Esophagus squamous epithelium (tissue), 5 donors: Measurements from ENCODE around the gene NFKB1. TPM values are rescaled to one million over a fixed set of nuclear protein-coding genes. Genes with fewer than 3 reads are reported as not detected.

Source experiments
- DNase-seq: peaks from one replicate; lab custom pipeline; 2025; lab: John Stamatoyannopoulos, UW
- H3K27ac ChIP-seq, 4 donors: fragments of 200-600 bp; sonication (generic); one replicate each; pipeline ENCODE4 v1.5.1; 2016 to 2019; ENCODE audit warnings: mild to moderate bottlenecking in 1 of 4
- H3K27me3 ChIP-seq, 4 donors: fragments of 200-600 bp; sonication (generic); 1 replicate in 3 of 4; 2 replicates in 1 of 4; pipeline versions ENCODE4 v1.5.1 to v1.6.0; 2017 to 2021; ENCODE audit warnings: antibody characterized with exemption in 1 of 4
- H3K36me3 ChIP-seq, 3 donors: fragments of 200-600 bp; sonication (generic); one replicate each; pipeline ENCODE4 v1.5.1; 2016 to 2019
- H3K4me1 ChIP-seq, 3 donors: fragments of 200-600 bp; sonication (generic); one replicate each; pipeline ENCODE4 v1.5.1; 2017 to 2019
- H3K4me3 ChIP-seq, 4 donors: fragments of 200-600 bp; sonication (generic); 1 replicate in 3 of 4; 2 replicates in 1 of 4; pipeline ENCODE4 v1.5.1; 2016 to 2019; ENCODE audit warnings: mild to moderate bottlenecking in 2 of 4, moderate library complexity in 1 of 4
- H3K9me3 ChIP-seq, 3 donors: fragments of 200-600 bp; sonication (generic); one replicate each; pipeline ENCODE4 v1.5.1; 2016 to 2019
- POLR2A ChIP-seq, 4 donors: fragments of 450-650 bp; IDR thresholded peaks; one replicate each; pipeline ENCODE4 v1.6.1; 2017; ENCODE audit warnings: antibody characterized with exemption in 4 of 4, mild to moderate bottlenecking in 4 of 4, moderate library complexity in 3 of 4
- WGBS, 2 donors: methylation state at CpG; one replicate each; pipeline ENCODE4 v1.1.5; 2018; 5-methylcytosine and 5-hydroxymethylcytosine counted together
- intact Hi-C: fragments of 100-400 bp; cut with DNase I; formaldehyde crosslinking; loops from one replicate; pipeline ENCODE4 v1.15.0; 2022
- total RNA-seq, 4 donors: library from RNA; depleted of rRNA; stranded (reverse); fragments of >200 nt; gene quantifications; one replicate each; pipeline ENCODE4 v1.1.0, GENCODE V29; 2016
- TF ChIP-seq, protein P1 (sequence below), 6 experiments: fragments of 450-650 bp in 4 of 6; fragments of 200-600 bp in 2 of 6; sonication (generic) in 2 of 6; IDR thresholded peaks; one replicate each; pipeline ENCODE4 v1.5.1; 2016 to 2019; ENCODE audit warnings: antibody characterized with exemption in 6 of 6, mild to moderate bottlenecking in 4 of 6, moderate library complexity in 4 of 6
- donor health status: DM: yes; HTN: yes; CAD: no.

The NFKB1 gene
- total RNA-seq, 4 donors from 2014 or later, result 33.5 to 47.5 (median 41.4) TPM

DNA sequence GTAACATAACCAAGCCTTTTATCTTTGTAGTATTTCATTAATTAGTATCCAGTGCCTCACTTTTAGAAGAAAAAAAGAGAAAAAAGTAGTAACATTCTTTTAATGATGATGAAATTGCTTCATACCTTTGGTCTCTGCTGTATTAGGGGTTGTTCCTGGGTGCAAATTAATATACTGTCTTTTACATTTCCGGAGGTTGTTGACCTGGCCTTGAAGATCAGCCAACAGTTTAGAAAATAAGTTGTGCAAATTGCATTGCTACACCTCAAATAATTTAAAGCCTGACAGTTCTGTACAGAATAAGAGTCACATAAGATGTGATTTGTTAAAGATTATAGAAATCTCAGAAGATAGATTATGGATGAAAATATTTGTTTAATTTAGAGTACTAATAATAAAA is 3.8 kb downstream of the NFKB1 start:
- H3K36me3 ChIP-seq, result no peaks in the 10 kb centered on the region
- intact Hi-C loops, result loop anchor here (5.0 kb wide), 1 partner anchor 322 kb away; the partner anchor contains the start of gene UBE2D3

DNA sequence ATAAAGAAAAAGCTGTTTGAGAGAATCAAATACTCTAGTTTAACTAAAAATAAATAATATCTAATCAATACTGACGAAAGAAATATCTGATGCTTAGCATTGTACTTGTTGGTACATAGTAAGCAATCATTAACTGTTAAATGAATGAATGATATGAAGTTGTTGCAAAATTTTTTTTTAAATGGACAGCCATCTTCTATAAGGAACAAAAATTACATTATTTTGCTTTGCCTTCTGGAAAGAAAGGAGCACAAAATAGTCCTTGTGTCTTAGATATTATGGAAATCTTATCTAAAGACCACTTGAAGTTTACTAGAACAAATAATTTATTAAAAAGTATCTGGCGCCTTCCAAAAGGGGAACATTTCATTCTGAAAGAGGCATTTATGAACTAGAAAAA is 4.5 kb downstream of the NFKB1 start:
- TF ChIP-seq, protein P1, sequence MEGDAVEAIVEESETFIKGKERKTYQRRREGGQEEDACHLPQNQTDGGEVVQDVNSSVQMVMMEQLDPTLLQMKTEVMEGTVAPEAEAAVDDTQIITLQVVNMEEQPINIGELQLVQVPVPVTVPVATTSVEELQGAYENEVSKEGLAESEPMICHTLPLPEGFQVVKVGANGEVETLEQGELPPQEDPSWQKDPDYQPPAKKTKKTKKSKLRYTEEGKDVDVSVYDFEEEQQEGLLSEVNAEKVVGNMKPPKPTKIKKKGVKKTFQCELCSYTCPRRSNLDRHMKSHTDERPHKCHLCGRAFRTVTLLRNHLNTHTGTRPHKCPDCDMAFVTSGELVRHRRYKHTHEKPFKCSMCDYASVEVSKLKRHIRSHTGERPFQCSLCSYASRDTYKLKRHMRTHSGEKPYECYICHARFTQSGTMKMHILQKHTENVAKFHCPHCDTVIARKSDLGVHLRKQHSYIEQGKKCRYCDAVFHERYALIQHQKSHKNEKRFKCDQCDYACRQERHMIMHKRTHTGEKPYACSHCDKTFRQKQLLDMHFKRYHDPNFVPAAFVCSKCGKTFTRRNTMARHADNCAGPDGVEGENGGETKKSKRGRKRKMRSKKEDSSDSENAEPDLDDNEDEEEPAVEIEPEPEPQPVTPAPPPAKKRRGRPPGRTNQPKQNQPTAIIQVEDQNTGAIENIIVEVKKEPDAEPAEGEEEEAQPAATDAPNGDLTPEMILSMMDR (IDR thresholded peaks at IDR 0.05), result no peak
- TF ChIP-seq POLR2A (IDR thresholded peaks at IDR 0.05), result no peak
- Histone ChIP-seq H3K4me1 (peaks cover 11 to 55% (median 13%) of the 10 kb centered on the region in 3 donors), H3K27ac (no peak overlapping the region), H3K9me3 (no peaks in the 10 kb centered on the region), H3K4me3 (no peak overlapping the region), H3K36me3 (no peaks in the 10 kb centered on the region), H3K27me3 (no peaks in the 10 kb centered on the region)
- intact Hi-C loops, result no loop called here
- WGBS, 2 donors, result 81 to 95% methylated on average over 2 of the region's 2 CpGs
- no peak for DNase-seq

More for the DNA sequence above, 3.8 kb downstream of the NFKB1 start:
- no peak for DNase-seq
- no peak for TF ChIP-seq POLR2A (IDR thresholded peaks at IDR 0.05)
- TF ChIP-seq, protein P1 (IDR thresholded peaks at IDR 0.05), result no peak
- no peaks in the 10 kb centered on the region for H3K27me3 ChIP-seq
- H3K4me1 ChIP-seq, result peaks cover 11 to 63% (median 18%) of the 10 kb centered on the region in 3 donors
- no peaks in the 10 kb centered on the region for H3K9me3 ChIP-seq
- WGBS, 2 donors, result 43 to 47% methylated on average over 1 of the region's 1 CpG
- H3K27ac ChIP-seq, result no peak overlapping the region
- no peak overlapping the region for H3K4me3 ChIP-seq

DNA sequence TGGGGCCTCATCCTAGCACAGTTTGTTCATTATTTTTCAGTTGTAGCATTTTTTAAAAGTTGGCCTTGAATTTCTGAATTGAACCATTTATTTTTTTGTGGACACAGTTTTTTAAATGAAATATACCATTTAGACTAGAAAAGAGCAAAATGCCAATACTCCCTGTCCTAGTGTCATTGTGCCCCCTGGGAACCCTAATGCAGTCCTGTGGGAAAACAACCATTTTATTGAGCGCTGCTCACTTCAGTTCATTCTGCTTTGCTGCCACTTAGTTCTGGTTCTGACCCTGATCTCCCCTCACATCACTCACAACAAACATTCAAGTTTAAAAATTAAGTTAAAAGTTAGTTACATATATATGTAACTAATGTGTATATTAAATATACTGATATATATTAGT is 5.4 kb downstream of the NFKB1 start:
- 88 to 95% methylated on average over 1 of the region's 1 CpG for WGBS, 2 donors

DNA sequence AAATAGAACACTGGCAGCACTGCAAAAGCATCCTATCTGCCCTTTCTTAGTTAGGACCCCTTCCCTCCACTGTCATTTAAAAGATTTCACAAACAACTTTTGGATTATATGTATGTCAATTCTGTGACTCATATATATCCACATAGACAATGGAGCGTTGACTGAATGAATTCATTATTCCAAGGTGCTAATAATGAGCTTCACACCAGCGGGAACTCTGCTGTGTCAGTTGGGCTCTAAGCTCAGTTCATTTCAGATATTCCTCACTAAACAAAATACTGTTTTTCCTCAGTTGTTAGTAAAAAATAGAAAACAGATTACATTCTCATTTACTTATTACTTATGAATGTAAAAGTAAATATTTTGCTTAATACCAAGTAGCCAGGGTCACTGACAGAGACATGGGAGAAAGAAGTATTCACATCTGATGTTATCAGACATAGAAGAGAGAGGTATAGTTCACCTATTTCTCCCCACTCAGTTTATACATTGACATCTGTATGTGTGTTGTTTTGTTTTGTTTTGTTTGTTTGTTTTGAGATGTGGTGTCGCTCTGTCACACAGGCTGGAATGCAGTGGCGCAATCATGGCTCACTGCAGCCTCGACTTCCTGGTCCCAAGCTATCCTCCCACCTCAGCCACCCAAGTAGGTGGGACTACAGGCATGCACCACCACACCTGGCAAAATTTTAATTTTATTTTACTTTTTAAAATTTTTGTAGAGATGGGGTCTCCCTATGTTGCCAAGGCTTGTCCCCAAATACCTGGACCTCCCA is 10.9 kb downstream of the NFKB1 start:
- 64 to 88% methylated on average over 5 of the region's 5 CpGs for WGBS, 2 donors
- no peaks in the 10 kb centered on the region for H3K36me3 ChIP-seq
- no peak overlapping the region for H3K4me3 ChIP-seq
- intact Hi-C loops, result no loop called here
- no peak for DNase-seq
- TF ChIP-seq, protein P1 (IDR thresholded peaks at IDR 0.05), result no peak
- no peak for TF ChIP-seq POLR2A (IDR thresholded peaks at IDR 0.05)
- no peaks in the 10 kb centered on the region for H3K9me3 ChIP-seq
- no peak overlapping the region for H3K27ac ChIP-seq
- peaks cover 0 to 15% (median 0%) of the 10 kb centered on the region in 3 donors for H3K4me1 ChIP-seq
- H3K27me3 ChIP-seq, result no peaks in the 10 kb centered on the region

More for the DNA sequence above, 5.4 kb downstream of the NFKB1 start:
- no peaks in the 10 kb centered on the region for H3K27me3 ChIP-seq
- TF ChIP-seq, protein P1 (IDR thresholded peaks at IDR 0.05), result no peak
- TF ChIP-seq POLR2A (IDR thresholded peaks at IDR 0.05), result no peak
- H3K4me3 ChIP-seq, result no peak overlapping the region
- no peaks in the 10 kb centered on the region for H3K36me3 ChIP-seq
- intact Hi-C loops, result no loop called here
- no peak for DNase-seq
- peaks cover 11 to 59% (median 13%) of the 10 kb centered on the region in 3 donors for H3K4me1 ChIP-seq
- no peak overlapping the region for H3K27ac ChIP-seq
- H3K9me3 ChIP-seq, result no peaks in the 10 kb centered on the region

DNA sequence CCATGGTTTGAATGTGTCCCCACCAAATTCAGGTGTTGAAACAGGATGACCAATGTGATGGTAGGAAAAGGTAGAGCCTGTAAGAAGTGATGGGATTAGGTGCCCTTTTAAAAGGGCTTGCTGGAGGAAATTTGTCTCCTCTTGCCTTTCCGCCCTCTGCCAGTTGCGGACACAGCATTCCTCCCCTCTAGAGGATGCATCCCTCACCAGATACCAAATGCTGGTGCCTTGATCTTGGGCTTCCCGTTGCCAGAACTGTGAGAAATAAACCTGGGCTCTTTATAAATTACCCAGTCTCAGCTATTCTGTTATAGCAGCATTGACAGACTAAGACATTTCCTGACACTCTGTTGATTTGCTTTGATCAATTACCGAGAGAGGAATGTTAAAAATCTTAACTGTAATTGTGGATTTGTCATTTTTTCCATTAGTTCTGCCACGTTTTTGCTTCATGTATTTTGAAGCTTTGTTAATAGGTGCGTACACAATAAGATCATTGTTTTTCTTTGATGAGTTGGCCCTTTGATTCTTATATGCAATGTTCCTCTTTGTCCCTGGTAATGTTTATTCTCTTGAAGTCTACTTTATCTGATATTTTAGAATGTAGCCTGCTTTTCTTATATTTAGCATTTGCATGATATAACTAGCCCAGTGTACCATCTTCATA is 13.3 kb downstream of the NFKB1 start:
- DNase-seq, result no peak
- H3K4me3 ChIP-seq, result no peak overlapping the region
- H3K27me3 ChIP-seq, result no peaks in the 10 kb centered on the region
- H3K9me3 ChIP-seq, result no peaks in the 10 kb centered on the region
- H3K4me1 ChIP-seq, result peaks cover 0 to 20% (median 6%) of the 10 kb centered on the region in 3 donors
- no peak overlapping the region for H3K27ac ChIP-seq
- intact Hi-C loops, result no loop called here
- WGBS, 2 donors, result 77 to 78% methylated on average over 6 of the region's 6 CpGs
- no peaks in the 10 kb centered on the region for H3K36me3 ChIP-seq
- TF ChIP-seq POLR2A (IDR thresholded peaks at IDR 0.05), result no peak
